ENCODE data around the gene LSAMP. TPM values are rescaled to one million over a fixed set of nuclear protein-coding genes. Genes with fewer than 3 reads are reported as not detected.

Gene LSAMP
- polyA plus RNA-seq, 1 of the 3 experiments (the other 2 are of a cell fraction): 6.6 TPM

DNA sequence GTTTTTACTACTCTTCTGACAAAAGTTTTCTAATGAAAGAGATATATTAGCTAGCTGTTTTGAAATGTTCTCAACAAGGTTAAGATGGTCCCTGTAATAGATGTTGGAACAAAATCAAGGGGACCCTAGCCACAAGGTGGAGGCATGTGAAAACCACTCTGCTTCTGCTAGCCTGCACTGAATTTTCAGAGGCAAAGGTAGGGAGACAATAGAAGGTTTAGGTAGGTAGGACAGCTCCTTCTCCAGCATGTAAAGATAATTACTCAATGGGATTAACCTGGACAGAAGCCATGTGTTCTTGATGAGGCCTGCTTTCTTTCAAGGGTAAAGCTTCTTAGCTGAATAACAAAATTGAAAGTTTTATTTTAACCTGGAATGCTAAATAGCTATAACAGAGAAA lies 333.5 kb downstream of the LSAMP start:
- Histone ChIP-seq H3K4me3 (ENCODE audit: low read depth in 2 of 2, low read length in 1 of 2) (no peak overlapping the region), H3K36me3 (replicated peaks in 1 of 2; ENCODE audit: control insufficient read depth in 1 of 2, insufficient read depth in 2 of 2, low read length in 1 of 2) (no peaks in the 10 kb centered on the region), H3K9me3 (no peaks in the 10 kb centered on the region), H3K27me3 (ENCODE audit: insufficient read depth) (no peaks in the 10 kb centered on the region), H3F3A (replicated peaks; ENCODE audit: insufficient read depth) (no peaks in the 10 kb centered on the region), H3K4me2 (no peak overlapping the region), H3K79me2 (ENCODE audit: insufficient read depth) (no peaks in the 10 kb centered on the region), H2AFZ (ENCODE audit: low read depth) (no peak overlapping the region), H3K9me2 (no peaks in the 10 kb centered on the region), H3K9ac (no peak overlapping the region), H3K27ac (ENCODE audit: low read depth in 2 of 2, low read length in 1 of 2) (peak overlapping the region in 1 of 2 experiments; percentile 78; a peak in 2 of 4 replicates), H4K20me1 (ENCODE audit: insufficient read depth) (no peaks in the 10 kb centered on the region), H3K4me1 (ENCODE audit: control insufficient read depth in 1 of 2, insufficient read depth in 2 of 2, low read depth in 1 of 2, low read length in 1 of 2) (peaks cover 4 to 5% of the 10 kb centered on the region in 2 experiments; a peak in 3 of 4 replicates)
- POLR2A ChIA-PET: no interaction called here
- no peak for DNase-seq
- TF ChIP-seq RCOR1 (IDR thresholded peaks at IDR 0.05; ENCODE audit: low read length): no peak
- TF ChIP-seq TCF12 (IDR thresholded peaks at IDR 0.05): peak; percentile 12; the same call in 1 of the 2 replicates
- CTCF ChIA-PET: no interaction called here

DNA sequence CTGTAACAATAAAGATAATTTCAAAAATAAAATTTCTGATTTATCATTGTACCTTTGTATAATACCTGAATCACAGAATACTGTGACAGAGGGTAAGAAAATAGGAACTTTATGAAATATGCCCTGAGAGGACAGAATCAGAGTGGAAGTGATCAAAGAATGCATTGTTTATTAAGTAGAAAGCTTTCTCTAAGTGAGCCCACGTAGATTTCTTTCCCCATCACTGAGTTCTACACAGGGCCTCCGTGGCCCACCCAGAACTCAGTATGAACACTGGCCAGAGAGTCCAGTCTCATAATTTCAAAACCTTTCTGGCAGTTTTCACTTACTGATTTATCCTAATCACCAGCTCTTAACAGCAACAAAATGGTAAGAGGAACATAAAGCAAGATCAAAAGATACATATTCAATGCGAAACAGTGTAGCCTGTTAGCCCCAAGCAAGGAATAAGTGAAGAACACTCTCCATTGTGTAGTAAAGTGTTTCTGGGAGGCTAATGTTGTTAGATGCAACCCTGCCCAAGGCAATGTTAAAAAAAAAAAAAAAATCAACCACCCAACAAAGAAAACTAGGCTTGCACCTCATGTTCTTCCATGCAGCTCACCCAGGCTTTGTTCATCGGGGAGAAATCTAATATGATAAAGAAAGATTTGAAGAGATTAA lies 341.3 kb downstream of the LSAMP start:
- Histone ChIP-seq H2AFZ (ENCODE audit: low read depth) (peak overlapping the region; percentile 62; the same call in 1 of the 2 replicates), H3K9me3 (no peaks in the 10 kb centered on the region), H3F3A (replicated peaks; ENCODE audit: insufficient read depth) (no peaks in the 10 kb centered on the region), H3K9ac (no peak overlapping the region), H3K36me3 (replicated peaks in 1 of 2; ENCODE audit: control insufficient read depth in 1 of 2, insufficient read depth in 2 of 2, low read length in 1 of 2) (no peaks in the 10 kb centered on the region), H3K27ac (ENCODE audit: low read depth in 2 of 2, low read length in 1 of 2) (peak overlapping the region in 1 of 2 experiments; percentile 82; a peak in 3 of 4 replicates), H3K4me1 (ENCODE audit: control insufficient read depth in 1 of 2, insufficient read depth in 2 of 2, low read depth in 1 of 2, low read length in 1 of 2) (peaks cover 8 to 11% of the 10 kb centered on the region in 2 experiments; a peak in 3 of 4 replicates), H3K9me2 (no peaks in the 10 kb centered on the region), H4K20me1 (ENCODE audit: insufficient read depth) (no peaks in the 10 kb centered on the region), H3K79me2 (ENCODE audit: insufficient read depth) (no peaks in the 10 kb centered on the region), H3K4me2 (no peak overlapping the region), H3K4me3 (ENCODE audit: low read depth in 2 of 2, low read length in 1 of 2) (no peak overlapping the region), H3K27me3 (ENCODE audit: insufficient read depth) (no peaks in the 10 kb centered on the region)
- ChIA-PET CTCF (interaction anchor here (0.9 to 1.4 kb wide), 2 partner anchors 21 to 367 kb away, joined by 3 read pairs; no protein-coding TSS in a partner anchor), POLR2A (no interaction called here)
- WGBS (ENCODE audit: low lambda C conversion rate): 87% methylated on average over 4 of the region's 4 CpGs
- peak; percentile 50 for DNase-seq
- TF ChIP-seq MXI1 (IDR thresholded peaks at IDR 0.05; ENCODE audit: low read depth, low read length) (no peak), EP300 (IDR thresholded peaks at IDR 0.05; ENCODE audit: borderline replicate concordance in 1 of 2, low read depth in 1 of 2, low read length in 1 of 2) (peak in 1 of 2 experiments; percentile 71; a peak in 2 of 4 replicates), TAF1 (IDR thresholded peaks at IDR 0.05; ENCODE audit: borderline replicate concordance, low read depth, low read length) (no peak), RCOR1 (IDR thresholded peaks at IDR 0.05; ENCODE audit: low read length) (peak; percentile 59), RXRA (IDR thresholded peaks at IDR 0.05; ENCODE audit: borderline replicate concordance, low read depth) (no peak), CHD2 (IDR thresholded peaks at IDR 0.05; ENCODE audit: low read length, partially characterized antibody) (peak; percentile 17), NFIC (IDR thresholded peaks at IDR 0.05; ENCODE audit: borderline replicate concordance) (no peak), EZH2phosphoT487 (IDR thresholded peaks at IDR 0.05; ENCODE audit: borderline replicate concordance, low read depth) (no peak), POLR2AphosphoS5 (IDR thresholded peaks at IDR 0.05; ENCODE audit: low read depth, low read length) (no peak), YY1 (IDR thresholded peaks at IDR 0.05; ENCODE audit: low read depth) (no peak), RAD21 (IDR thresholded peaks at IDR 0.05; ENCODE audit: low read length) (0 out of 2 replicates have a peak, but pooled peaks have one; percentile 6), RFX5 (IDR thresholded peaks at IDR 0.05; ENCODE audit: low read length) (no peak), JUND (IDR thresholded peaks at IDR 0.05) (no peak), ELF1 (IDR thresholded peaks at IDR 0.05) (no peak)
- TF ChIP-seq, protein P1, sequence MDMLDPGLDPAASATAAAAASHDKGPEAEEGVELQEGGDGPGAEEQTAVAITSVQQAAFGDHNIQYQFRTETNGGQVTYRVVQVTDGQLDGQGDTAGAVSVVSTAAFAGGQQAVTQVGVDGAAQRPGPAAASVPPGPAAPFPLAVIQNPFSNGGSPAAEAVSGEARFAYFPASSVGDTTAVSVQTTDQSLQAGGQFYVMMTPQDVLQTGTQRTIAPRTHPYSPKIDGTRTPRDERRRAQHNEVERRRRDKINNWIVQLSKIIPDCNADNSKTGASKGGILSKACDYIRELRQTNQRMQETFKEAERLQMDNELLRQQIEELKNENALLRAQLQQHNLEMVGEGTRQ (IDR thresholded peaks at IDR 0.05; ENCODE audit: borderline replicate concordance, low read depth, low read length): no peak
- TF ChIP-seq, protein P2, sequence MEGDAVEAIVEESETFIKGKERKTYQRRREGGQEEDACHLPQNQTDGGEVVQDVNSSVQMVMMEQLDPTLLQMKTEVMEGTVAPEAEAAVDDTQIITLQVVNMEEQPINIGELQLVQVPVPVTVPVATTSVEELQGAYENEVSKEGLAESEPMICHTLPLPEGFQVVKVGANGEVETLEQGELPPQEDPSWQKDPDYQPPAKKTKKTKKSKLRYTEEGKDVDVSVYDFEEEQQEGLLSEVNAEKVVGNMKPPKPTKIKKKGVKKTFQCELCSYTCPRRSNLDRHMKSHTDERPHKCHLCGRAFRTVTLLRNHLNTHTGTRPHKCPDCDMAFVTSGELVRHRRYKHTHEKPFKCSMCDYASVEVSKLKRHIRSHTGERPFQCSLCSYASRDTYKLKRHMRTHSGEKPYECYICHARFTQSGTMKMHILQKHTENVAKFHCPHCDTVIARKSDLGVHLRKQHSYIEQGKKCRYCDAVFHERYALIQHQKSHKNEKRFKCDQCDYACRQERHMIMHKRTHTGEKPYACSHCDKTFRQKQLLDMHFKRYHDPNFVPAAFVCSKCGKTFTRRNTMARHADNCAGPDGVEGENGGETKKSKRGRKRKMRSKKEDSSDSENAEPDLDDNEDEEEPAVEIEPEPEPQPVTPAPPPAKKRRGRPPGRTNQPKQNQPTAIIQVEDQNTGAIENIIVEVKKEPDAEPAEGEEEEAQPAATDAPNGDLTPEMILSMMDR (IDR thresholded peaks at IDR 0.05): no peak
- TF ChIP-seq, protein P3, sequence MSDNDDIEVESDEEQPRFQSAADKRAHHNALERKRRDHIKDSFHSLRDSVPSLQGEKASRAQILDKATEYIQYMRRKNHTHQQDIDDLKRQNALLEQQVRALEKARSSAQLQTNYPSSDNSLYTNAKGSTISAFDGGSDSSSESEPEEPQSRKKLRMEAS (IDR thresholded peaks at IDR 0.05; ENCODE audit: low read depth): no peak
- TF ChIP-seq, protein P4, sequence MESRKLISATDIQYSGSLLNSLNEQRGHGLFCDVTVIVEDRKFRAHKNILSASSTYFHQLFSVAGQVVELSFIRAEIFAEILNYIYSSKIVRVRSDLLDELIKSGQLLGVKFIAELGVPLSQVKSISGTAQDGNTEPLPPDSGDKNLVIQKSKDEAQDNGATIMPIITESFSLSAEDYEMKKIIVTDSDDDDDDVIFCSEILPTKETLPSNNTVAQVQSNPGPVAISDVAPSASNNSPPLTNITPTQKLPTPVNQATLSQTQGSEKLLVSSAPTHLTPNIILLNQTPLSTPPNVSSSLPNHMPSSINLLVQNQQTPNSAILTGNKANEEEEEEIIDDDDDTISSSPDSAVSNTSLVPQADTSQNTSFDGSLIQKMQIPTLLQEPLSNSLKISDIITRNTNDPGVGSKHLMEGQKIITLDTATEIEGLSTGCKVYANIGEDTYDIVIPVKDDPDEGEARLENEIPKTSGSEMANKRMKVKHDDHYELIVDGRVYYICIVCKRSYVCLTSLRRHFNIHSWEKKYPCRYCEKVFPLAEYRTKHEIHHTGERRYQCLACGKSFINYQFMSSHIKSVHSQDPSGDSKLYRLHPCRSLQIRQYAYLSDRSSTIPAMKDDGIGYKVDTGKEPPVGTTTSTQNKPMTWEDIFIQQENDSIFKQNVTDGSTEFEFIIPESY (IDR thresholded peaks at IDR 0.05; ENCODE audit: borderline replicate concordance, low read depth): no peak
- TF ChIP-seq, protein P5, sequence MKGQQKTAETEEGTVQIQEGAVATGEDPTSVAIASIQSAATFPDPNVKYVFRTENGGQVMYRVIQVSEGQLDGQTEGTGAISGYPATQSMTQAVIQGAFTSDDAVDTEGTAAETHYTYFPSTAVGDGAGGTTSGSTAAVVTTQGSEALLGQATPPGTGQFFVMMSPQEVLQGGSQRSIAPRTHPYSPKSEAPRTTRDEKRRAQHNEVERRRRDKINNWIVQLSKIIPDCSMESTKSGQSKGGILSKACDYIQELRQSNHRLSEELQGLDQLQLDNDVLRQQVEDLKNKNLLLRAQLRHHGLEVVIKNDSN (IDR thresholded peaks at IDR 0.05; ENCODE audit: borderline replicate concordance, low read depth): no peak
- TF ChIP-seq, protein P6, sequence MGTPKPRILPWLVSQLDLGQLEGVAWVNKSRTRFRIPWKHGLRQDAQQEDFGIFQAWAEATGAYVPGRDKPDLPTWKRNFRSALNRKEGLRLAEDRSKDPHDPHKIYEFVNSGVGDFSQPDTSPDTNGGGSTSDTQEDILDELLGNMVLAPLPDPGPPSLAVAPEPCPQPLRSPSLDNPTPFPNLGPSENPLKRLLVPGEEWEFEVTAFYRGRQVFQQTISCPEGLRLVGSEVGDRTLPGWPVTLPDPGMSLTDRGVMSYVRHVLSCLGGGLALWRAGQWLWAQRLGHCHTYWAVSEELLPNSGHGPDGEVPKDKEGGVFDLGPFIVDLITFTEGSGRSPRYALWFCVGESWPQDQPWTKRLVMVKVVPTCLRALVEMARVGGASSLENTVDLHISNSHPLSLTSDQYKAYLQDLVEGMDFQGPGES (IDR thresholded peaks at IDR 0.05; ENCODE audit: low read depth, low read length): no peak

Measured in SK-N-SH (cell line).